ENCODE results near the gene EPHA2. TPM values are rescaled to one million over a fixed set of nuclear protein-coding genes. Genes with fewer than 3 reads are reported as not detected.

The EPHA2 gene
- total RNA-seq, 1 donor from 2014 or later: 76.3 TPM

GRCh38 chr1:16181887-16182719 lies 26.2 kb upstream of the EPHA2 start:
- Mint-ChIP-seq H3K4me3 (no peak overlapping the region), H3K4me1 (peaks cover 32% of the 10 kb centered on the region), H3K27ac (peak overlapping the region; percentile 99), H3K36me3 (no peaks in the 10 kb centered on the region), H3K27me3 (ENCODE audit: low read depth) (no peaks in the 10 kb centered on the region), H3K9me3 (no peaks in the 10 kb centered on the region)
- peak in 1 of 2 experiments; percentile 67 for DNase-seq (ENCODE audit: low spot score in 2 of 2, unreplicated experiment in 2 of 2)
- TF ChIP-seq, protein P1, sequence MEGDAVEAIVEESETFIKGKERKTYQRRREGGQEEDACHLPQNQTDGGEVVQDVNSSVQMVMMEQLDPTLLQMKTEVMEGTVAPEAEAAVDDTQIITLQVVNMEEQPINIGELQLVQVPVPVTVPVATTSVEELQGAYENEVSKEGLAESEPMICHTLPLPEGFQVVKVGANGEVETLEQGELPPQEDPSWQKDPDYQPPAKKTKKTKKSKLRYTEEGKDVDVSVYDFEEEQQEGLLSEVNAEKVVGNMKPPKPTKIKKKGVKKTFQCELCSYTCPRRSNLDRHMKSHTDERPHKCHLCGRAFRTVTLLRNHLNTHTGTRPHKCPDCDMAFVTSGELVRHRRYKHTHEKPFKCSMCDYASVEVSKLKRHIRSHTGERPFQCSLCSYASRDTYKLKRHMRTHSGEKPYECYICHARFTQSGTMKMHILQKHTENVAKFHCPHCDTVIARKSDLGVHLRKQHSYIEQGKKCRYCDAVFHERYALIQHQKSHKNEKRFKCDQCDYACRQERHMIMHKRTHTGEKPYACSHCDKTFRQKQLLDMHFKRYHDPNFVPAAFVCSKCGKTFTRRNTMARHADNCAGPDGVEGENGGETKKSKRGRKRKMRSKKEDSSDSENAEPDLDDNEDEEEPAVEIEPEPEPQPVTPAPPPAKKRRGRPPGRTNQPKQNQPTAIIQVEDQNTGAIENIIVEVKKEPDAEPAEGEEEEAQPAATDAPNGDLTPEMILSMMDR (IDR thresholded peaks at IDR 0.05; ENCODE audit: unreplicated experiment): no peak

GRCh38 chr1:16180291-16180824 lies 24.5 kb upstream of the EPHA2 start:
- Mint-ChIP-seq H3K27me3 (ENCODE audit: low read depth) (no peaks in the 10 kb centered on the region), H3K4me3 (no peak overlapping the region), H3K36me3 (no peaks in the 10 kb centered on the region), H3K4me1 (peaks cover 48% of the 10 kb centered on the region), H3K9me3 (no peaks in the 10 kb centered on the region), H3K27ac (no peak overlapping the region)
- TF ChIP-seq, protein P1 (IDR thresholded peaks at IDR 0.05; ENCODE audit: unreplicated experiment): no peak
- DNase-seq (ENCODE audit: low spot score in 2 of 2, unreplicated experiment in 2 of 2): no peak

DNA sequence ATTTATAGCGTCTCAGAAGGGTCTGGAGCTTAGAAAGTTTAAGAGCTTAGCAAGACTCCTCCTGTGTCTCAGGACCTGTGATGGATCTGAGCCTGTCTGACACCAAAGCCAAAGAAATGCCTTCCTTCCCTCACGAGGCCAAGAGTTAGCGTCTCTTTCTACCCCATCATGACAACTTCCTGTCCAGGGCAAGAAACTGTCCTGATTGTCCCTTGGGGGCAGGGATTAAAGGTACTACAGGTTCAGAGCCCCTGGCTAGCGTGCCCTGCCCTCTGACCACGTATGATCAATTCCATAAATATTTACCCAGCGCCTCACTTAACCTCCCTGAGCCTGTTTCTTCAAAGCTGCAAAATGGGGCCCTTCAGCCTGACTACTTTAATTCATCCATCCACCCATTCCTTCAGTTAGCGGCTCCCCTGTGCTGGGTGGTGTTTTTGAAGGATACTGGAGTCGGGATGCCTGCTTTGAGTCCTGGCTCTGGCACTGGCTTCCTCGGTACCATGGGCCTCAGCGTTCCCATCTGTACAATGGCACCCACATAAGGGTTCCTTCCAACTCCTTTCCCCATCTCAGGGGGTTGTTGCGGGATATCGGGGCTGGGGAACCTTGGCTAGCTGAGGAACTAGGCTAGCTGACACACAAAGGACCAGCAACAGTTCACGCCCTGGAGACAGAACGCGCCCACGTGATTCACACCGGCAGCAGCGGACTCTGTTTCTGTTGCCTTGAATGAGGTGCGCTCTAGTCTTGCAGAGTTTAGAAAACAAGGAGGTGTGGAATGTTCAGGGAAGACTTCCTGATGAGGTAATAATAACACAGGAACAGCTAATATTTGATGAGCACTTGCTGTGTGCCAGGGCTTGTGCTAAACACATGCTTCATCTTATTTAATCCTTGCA lies 23.0 kb upstream of the EPHA2 start:
- DNase-seq (ENCODE audit: low spot score in 2 of 2, unreplicated experiment in 2 of 2): no peak
- no peak overlapping the region for H3K4me3 Mint-ChIP-seq
- peaks cover 48% of the 10 kb centered on the region for H3K4me1 Mint-ChIP-seq
- H3K36me3 Mint-ChIP-seq: no peaks in the 10 kb centered on the region
- TF ChIP-seq, protein P1 (IDR thresholded peaks at IDR 0.05; ENCODE audit: unreplicated experiment): no peak
- no peaks in the 10 kb centered on the region for H3K9me3 Mint-ChIP-seq
- H3K27ac Mint-ChIP-seq: peak overlapping the region; percentile 81
- H3K27me3 Mint-ChIP-seq (ENCODE audit: low read depth): no peaks in the 10 kb centered on the region

DNA sequence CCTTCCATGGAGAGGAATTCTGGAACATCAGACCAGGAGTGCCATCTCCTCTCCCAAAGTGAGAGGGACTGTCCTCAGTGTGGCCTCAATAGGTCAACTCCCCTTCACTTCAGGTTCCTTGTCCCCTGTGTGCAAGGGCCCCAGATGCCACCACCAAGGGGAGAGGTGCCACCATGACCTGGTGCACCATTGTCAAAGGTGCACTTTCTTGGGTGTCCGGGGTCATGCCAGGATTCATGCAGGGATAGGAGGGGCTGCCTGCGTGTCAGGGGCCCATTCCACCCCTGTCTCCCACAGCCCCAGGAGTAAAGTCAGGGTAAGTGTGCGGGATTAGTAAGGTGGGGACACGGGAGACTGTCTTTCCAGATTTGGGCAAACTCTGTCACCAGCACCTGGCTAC lies 21.4 kb upstream of the EPHA2 start:
- Mint-ChIP-seq H3K36me3 (no peaks in the 10 kb centered on the region), H3K27me3 (ENCODE audit: low read depth) (no peaks in the 10 kb centered on the region), H3K27ac (peak overlapping the region; percentile 95), H3K4me1 (peaks cover 56% of the 10 kb centered on the region), H3K4me3 (no peak overlapping the region), H3K9me3 (no peaks in the 10 kb centered on the region)
- DNase-seq (ENCODE audit: low spot score in 2 of 2, unreplicated experiment in 2 of 2): no peak
- TF ChIP-seq, protein P1 (IDR thresholded peaks at IDR 0.05; ENCODE audit: unreplicated experiment): no peak

- TF ChIP-seq, protein P1 (IDR thresholded peaks at IDR 0.05; ENCODE audit: unreplicated experiment): no peak
- Mint-ChIP-seq H3K4me1 (peaks cover 52% of the 10 kb centered on the region), H3K4me3 (no peak overlapping the region), H3K9me3 (no peaks in the 10 kb centered on the region), H3K27me3 (ENCODE audit: low read depth) (no peaks in the 10 kb centered on the region), H3K27ac (peak overlapping the region; percentile 95), H3K36me3 (no peaks in the 10 kb centered on the region)
- no peak for DNase-seq (ENCODE audit: low spot score in 2 of 2, unreplicated experiment in 2 of 2)
These were observed 20.8 kb upstream of the EPHA2 start for GRCh38 chr1:16176653-16177052.
